ENCODE results near the gene CD22. TPM values are rescaled to one million over a fixed set of nuclear protein-coding genes. Genes with fewer than 3 reads are reported as not detected.

Gene CD22
- total RNA-seq, 6 donors from 2014 or later: 8.8 to 36.7 (median 24.7) TPM

DNA sequence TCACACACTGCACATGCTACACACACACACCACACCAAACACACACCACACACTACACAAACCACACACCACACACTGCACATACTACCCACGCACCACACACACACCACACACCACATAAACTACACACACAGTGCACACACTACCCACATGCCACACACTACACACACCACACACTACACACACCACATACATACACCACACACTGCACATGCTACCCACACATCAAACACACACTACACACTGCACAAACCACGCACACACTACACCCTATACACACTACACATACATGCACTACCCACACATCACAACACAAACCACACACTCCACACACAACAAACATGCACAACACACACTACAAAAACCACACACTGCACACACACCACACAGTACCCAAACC, 31.1 kb upstream of the CD22 start:
- no peak for DNase-seq
- WGBS, 2 donors: 88 to 98% methylated on average over 2 of the region's 2 CpGs
- TF ChIP-seq POLR2AphosphoS5 (IDR thresholded peaks at IDR 0.05) (no peak), EP300 (IDR thresholded peaks at IDR 0.05) (no peak), POLR2A (IDR thresholded peaks at IDR 0.05) (no peak)
- TF ChIP-seq, protein P1, sequence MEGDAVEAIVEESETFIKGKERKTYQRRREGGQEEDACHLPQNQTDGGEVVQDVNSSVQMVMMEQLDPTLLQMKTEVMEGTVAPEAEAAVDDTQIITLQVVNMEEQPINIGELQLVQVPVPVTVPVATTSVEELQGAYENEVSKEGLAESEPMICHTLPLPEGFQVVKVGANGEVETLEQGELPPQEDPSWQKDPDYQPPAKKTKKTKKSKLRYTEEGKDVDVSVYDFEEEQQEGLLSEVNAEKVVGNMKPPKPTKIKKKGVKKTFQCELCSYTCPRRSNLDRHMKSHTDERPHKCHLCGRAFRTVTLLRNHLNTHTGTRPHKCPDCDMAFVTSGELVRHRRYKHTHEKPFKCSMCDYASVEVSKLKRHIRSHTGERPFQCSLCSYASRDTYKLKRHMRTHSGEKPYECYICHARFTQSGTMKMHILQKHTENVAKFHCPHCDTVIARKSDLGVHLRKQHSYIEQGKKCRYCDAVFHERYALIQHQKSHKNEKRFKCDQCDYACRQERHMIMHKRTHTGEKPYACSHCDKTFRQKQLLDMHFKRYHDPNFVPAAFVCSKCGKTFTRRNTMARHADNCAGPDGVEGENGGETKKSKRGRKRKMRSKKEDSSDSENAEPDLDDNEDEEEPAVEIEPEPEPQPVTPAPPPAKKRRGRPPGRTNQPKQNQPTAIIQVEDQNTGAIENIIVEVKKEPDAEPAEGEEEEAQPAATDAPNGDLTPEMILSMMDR (IDR thresholded peaks at IDR 0.05): no peak
- H3K36me3 ChIP-seq: no peaks in the 10 kb centered on the region
- ATAC-seq (ENCODE audit: low FRiP score in 2 of 2): no peak
- H3K27ac ChIP-seq: no peak overlapping the region
- H3K4me3 ChIP-seq: no peak overlapping the region
- peaks cover 0 to 3% (median 0%) of the 10 kb centered on the region in 4 donors for H3K4me1 ChIP-seq
- H3K9me3 ChIP-seq: no peaks in the 10 kb centered on the region
- no peaks in the 10 kb centered on the region for H3K27me3 ChIP-seq

- peaks cover 0 to 3% (median 0%) of the 10 kb centered on the region in 4 donors for H3K4me1 ChIP-seq
- no peak overlapping the region for H3K27ac ChIP-seq
- H3K36me3 ChIP-seq: no peaks in the 10 kb centered on the region
- ATAC-seq (ENCODE audit: low FRiP score in 2 of 2) (no peak), DNase-seq (no peak)
- no peaks in the 10 kb centered on the region for H3K27me3 ChIP-seq
- no peak for TF ChIP-seq POLR2A (IDR thresholded peaks at IDR 0.05)
- no peak for TF ChIP-seq POLR2AphosphoS5 (IDR thresholded peaks at IDR 0.05)
- TF ChIP-seq EP300 (IDR thresholded peaks at IDR 0.05): no peak
- TF ChIP-seq, protein P1 (IDR thresholded peaks at IDR 0.05): no peak
- no peak overlapping the region for H3K4me3 ChIP-seq
- no peaks in the 10 kb centered on the region for H3K9me3 ChIP-seq
- 97 to 98% methylated on average over 5 of the region's 5 CpGs for WGBS, 2 donors
These were observed 30.4 kb upstream of the CD22 start for GRCh38 chr19:35298561-35298972.

- DNase-seq (peak in 1 of 2 donors; percentile 81), ATAC-seq (ENCODE audit: low FRiP score in 2 of 2) (peak in 1 of 2 donors; percentile 25)
- no peaks in the 10 kb centered on the region for H3K36me3 ChIP-seq
- WGBS, 2 donors: 66 to 72% methylated on average over 4 to 27 of the region's 55 CpGs
- TF ChIP-seq POLR2AphosphoS5 (IDR thresholded peaks at IDR 0.05) (no peak), EP300 (IDR thresholded peaks at IDR 0.05) (no peak), POLR2A (IDR thresholded peaks at IDR 0.05) (no peak)
- TF ChIP-seq, protein P1 (IDR thresholded peaks at IDR 0.05): no peak
- peaks cover 0 to 3% (median 0%) of the 10 kb centered on the region in 4 donors for H3K4me1 ChIP-seq
- no peak overlapping the region for H3K4me3 ChIP-seq
- no peaks in the 10 kb centered on the region for H3K27me3 ChIP-seq
- no peaks in the 10 kb centered on the region for H3K9me3 ChIP-seq
- no peak overlapping the region for H3K27ac ChIP-seq
These were observed 29.3 kb upstream of the CD22 start for GRCh38 chr19:35299523-35300338.

- ATAC-seq (ENCODE audit: low FRiP score in 2 of 2) (no peak), DNase-seq (no peak)
- Histone ChIP-seq H3K36me3 (no peaks in the 10 kb centered on the region), H3K9me3 (no peaks in the 10 kb centered on the region), H3K27me3 (no peaks in the 10 kb centered on the region), H3K27ac (no peak overlapping the region), H3K4me3 (no peak overlapping the region), H3K4me1 (peaks cover 0 to 3% (median 0%) of the 10 kb centered on the region in 4 donors)
- 87 to 98% methylated on average over 5 to 10 of the region's 10 CpGs for WGBS, 2 donors
- no peak for TF ChIP-seq POLR2A (IDR thresholded peaks at IDR 0.05)
- TF ChIP-seq, protein P1 (IDR thresholded peaks at IDR 0.05): no peak
- no peak for TF ChIP-seq POLR2AphosphoS5 (IDR thresholded peaks at IDR 0.05)
- no peak for TF ChIP-seq EP300 (IDR thresholded peaks at IDR 0.05)
These were observed 28.7 kb upstream of the CD22 start for GRCh38 chr19:35300339-35300649.

DNA sequence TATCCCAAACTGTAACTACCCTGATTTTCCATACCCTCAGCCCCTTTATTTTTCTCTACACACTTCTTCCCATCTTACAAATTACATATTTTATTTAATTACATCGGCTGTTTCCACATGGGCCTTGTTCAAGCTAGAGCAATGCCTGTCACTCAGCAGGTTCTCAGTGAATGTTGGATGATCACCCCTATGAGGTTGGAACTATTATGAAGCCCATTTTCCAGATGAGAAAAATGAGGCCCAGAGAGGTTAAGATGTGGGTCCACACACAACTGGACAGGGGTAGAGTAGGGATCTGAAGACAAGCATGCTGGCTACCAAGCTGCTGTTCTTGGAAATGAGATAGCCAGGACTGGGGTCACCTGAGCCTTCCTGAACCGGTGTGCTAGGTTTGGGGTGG, 27.0 kb upstream of the CD22 start:
- no peak for TF ChIP-seq POLR2AphosphoS5 (IDR thresholded peaks at IDR 0.05)
- no peak for TF ChIP-seq POLR2A (IDR thresholded peaks at IDR 0.05)
- TF ChIP-seq, protein P1 (IDR thresholded peaks at IDR 0.05): no peak
- no peak for TF ChIP-seq EP300 (IDR thresholded peaks at IDR 0.05)
- Histone ChIP-seq H3K9me3 (no peaks in the 10 kb centered on the region), H3K4me3 (no peak overlapping the region), H3K27me3 (no peaks in the 10 kb centered on the region), H3K27ac (no peak overlapping the region), H3K4me1 (peaks cover 0 to 3% (median 0%) of the 10 kb centered on the region in 4 donors), H3K36me3 (no peaks in the 10 kb centered on the region)
- 81 to 82% methylated on average over 2 of the region's 2 CpGs for WGBS, 2 donors
- ATAC-seq (ENCODE audit: low FRiP score in 2 of 2) (no peak), DNase-seq (no peak)

Data from upper lobe of left lung (tissue), 6 donors.